Measurements from ENCODE around the gene CBX4. TPM values are rescaled to one million over a fixed set of nuclear protein-coding genes. Genes with fewer than 3 reads are reported as not detected.

CBX4 gene
- total RNA-seq, 1 experiment from 2014 or later: 128 TPM

DNA sequence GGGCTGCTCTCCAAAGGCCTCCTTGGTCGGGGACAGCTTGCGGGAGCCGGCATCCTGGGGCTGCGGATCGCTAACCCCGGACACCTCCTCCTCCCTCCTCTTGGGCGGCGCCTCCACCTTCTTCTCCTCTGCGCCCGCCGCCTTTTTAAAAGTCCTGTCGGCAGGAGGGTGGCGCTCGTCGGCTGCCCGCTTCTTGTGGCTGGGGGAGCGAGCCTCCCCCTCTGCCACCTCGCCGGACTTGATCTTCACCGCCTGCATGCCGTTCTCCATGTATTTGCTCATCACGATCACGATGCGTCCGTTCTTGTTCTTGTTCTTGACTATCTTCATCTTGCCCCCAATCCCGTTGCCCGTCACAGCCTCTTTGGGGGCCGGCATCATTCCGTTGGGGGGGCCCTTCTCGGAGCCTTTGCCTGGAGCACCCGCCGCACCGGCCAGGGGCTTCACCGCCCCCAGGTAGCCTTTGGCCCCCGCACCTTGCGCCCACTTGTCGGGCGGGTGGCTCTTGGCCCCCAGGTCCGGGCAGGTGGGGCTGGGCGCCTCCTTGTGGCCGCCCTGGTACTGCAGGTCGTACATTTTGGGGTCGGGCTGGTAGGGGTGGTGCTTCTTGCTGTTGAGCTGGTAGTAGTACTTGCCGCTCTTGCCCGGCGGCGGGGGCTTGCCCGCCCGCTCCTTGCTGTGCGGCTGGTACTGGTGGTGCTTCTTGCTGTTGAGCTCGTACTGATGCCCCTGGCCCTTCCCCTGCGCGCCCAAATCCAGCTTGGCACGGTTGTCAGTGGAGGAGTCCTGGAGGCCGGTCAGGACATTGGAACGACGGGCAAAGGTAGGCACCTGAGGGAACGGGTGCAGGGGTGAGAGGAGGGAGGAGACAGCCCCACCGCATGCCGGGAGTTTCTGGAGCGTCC lies 4.4 kb downstream of the CBX4 start:
- DNase-seq (ENCODE audit: low read depth, low spot score): peak; percentile 56
- in situ Hi-C loops (cut with HindIII; ENCODE audit: low pct_unique_long_range_greater_than_20kb, low sequenced_read_pairs): no loop called here

DNA sequence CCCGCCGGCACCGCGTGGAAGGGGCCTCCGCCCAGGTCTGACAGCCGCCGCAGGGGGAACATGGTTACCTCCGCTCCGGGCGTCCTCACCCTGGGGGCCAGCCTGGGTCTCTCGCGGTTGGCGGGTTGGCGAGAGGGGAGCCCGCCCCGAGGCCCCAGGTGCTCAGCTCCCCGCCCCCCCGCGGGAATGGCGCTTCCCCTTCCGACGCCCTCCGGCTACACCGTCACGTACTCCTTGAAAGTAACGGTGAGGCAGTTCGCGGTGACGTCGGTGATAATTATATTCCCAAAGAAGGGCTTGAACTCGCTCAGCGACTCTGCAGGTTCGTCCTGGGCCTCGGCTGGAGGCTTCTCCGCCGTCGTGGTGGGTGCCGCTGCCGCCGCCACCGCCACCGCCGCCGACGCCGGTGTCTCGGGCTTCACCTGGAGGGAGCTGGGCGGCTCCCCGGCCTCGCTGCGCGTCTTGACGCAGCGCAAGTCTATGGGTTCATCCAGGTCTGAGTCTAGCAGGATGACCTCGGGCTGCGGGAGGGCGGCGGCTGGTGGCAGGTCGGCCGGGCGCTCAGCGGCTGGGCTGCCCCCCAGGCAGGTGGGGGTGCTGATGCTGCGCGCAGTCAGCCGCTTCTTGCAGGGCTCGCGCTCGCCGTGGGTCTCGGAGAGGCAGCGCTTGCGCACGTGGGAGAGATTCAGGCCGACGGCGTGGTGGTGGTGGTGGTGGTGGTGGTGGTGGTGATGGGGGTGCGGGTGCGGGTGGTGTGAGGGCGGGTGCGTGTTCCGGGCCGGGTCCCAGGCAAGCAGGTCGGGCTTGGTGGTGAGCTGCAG lies 5.3 kb downstream of the CBX4 start:
- DNase-seq (ENCODE audit: low read depth, low spot score): no peak
- in situ Hi-C loops (cut with HindIII; ENCODE audit: low pct_unique_long_range_greater_than_20kb, low sequenced_read_pairs): no loop called here

DNA sequence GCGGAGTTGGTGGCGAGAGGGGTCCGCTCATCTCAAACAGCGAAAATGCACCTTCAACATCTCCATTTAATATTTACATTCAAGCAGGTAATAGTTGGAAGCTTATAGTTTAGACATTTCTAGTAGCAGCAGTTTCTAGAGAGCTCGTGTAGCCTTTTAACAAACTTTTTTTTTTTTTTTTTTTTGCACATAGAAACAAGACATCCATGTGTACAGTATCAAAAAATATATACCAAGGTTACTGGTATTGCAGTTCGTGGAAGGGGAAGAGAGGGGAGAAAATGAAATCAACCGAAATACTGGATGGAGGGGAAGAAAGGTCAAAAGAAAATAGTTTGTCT lies 6.2 kb downstream of the CBX4 start:
- DNase-seq (ENCODE audit: low read depth, low spot score): no peak
- in situ Hi-C loops (cut with HindIII; ENCODE audit: low pct_unique_long_range_greater_than_20kb, low sequenced_read_pairs): no loop called here

- in situ Hi-C loops (cut with HindIII; ENCODE audit: low pct_unique_long_range_greater_than_20kb, low sequenced_read_pairs): no loop called here
- no peak for DNase-seq (ENCODE audit: low read depth, low spot score)
These were observed 6.8 kb downstream of the CBX4 start for GRCh38 chr17:79832218-79833109.

GRCh38 chr17:79831265-79832217 lies 7.7 kb downstream of the CBX4 start:
- peak; percentile 58 for DNase-seq (ENCODE audit: low read depth, low spot score)
- in situ Hi-C loops (cut with HindIII; ENCODE audit: low pct_unique_long_range_greater_than_20kb, low sequenced_read_pairs): no loop called here

DNA sequence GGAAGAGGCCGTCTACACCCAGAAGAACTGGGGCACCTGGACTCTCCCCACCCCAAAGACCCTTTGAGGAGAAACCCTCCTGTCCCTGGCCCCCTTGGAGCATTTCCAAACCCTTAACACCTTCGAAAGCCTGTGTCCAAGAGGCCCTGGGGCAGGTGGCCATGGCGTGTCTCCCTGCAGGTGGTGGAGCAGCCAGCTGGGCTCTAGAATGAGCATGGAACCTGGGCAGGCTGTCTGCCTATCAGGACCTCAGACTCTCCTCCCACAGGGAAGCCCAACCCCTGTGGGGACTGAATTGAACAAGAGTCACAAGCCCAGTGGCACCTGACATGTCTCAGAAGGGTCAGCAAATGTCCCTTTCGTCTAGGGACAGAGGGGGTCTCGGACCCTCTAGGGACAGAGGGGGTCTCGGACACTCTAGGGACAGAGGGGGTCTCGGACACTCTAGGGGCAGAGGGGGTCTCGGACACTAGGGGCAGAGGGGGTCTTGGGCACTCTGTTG lies 8.4 kb downstream of the CBX4 start:
- in situ Hi-C loops (cut with HindIII; ENCODE audit: low pct_unique_long_range_greater_than_20kb, low sequenced_read_pairs): no loop called here
- no peak for DNase-seq (ENCODE audit: low read depth, low spot score)

DNA sequence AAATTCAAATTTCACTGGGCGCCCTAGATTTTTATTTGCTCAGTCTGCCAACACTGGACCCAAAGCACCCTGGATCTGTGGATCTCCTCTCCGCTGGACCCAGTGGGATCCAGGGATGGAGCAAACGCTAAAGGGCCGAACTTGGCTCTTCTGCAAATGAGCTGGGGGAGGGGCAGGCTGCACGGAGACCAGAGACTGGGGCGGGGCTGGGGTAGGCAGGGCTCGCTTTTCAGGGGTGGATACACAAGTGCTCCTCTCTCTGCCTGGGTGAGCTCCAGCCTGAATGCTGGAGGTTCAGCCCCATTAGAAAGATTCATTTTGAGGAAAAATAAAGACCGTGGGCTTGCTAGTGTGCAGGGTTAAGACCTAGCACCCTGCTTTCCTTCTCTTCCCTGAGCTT lies 8.9 kb downstream of the CBX4 start:
- in situ Hi-C loops (cut with HindIII; ENCODE audit: low pct_unique_long_range_greater_than_20kb, low sequenced_read_pairs): no loop called here

DNA sequence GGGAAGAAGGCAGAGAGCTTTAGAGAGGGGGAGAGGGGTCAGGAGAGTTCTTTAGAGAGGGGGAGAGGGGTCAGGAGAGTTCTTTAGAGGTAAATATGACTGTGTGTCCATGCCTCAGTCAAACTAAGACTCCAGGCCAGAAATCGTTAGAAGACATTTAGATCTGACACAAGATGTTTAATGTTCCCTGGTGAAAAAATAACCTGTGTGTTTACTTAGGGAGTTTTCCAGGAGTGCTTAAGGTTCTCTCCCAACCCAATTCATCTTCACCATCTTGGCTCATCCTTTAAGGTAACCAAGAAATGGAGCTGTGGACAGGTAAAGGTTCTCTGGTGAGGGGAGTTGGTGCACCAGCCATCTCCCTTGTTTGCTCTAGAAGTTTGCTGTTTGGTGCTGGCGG lies 9.8 kb downstream of the CBX4 start:
- in situ Hi-C loops (cut with HindIII; ENCODE audit: low pct_unique_long_range_greater_than_20kb, low sequenced_read_pairs): no loop called here
- no peak for DNase-seq (ENCODE audit: low read depth, low spot score)

More for the DNA sequence above, 8.9 kb downstream of the CBX4 start:
- DNase-seq (ENCODE audit: low read depth, low spot score): no peak

- in situ Hi-C loops (cut with HindIII; ENCODE audit: low pct_unique_long_range_greater_than_20kb, low sequenced_read_pairs): no loop called here
- no peak for DNase-seq (ENCODE audit: low read depth, low spot score)
These were observed 10.2 kb downstream of the CBX4 start for GRCh38 chr17:79829004-79829403.

DNA sequence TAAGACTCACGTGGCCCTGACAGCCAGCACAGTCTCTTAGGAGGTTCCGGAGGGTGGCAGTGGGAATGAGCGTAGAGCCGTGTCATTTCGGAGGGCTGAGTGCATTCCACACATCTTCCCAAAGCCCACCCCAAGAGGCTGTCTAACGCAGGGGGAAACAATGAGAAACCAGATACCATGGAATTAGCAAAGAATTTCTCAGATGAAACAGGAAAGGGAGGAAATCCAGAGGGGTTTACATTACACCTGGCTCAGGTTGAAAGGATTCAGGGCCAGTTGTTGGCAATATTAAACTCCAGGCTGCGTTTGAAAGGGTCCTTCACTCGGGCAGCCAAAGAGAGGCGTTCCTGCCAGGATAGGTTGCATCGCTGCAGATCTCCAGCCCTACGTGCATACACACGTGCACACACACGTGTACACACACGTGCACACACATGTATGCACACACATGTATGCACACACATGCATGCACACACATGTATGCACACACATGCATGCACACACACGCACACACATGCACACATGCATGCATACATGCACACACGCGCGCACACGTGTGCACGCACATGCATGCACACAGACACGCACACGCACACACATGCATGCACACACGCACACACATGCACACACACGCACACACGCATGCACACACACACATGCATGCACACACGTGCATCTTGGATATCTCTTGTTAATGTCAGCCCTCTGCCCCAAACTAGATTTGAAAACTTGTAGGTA lies 12.2 kb downstream of the CBX4 start:
- in situ Hi-C loops (cut with HindIII; ENCODE audit: low pct_unique_long_range_greater_than_20kb, low sequenced_read_pairs): no loop called here
- DNase-seq (ENCODE audit: low read depth, low spot score): no peak

DNA sequence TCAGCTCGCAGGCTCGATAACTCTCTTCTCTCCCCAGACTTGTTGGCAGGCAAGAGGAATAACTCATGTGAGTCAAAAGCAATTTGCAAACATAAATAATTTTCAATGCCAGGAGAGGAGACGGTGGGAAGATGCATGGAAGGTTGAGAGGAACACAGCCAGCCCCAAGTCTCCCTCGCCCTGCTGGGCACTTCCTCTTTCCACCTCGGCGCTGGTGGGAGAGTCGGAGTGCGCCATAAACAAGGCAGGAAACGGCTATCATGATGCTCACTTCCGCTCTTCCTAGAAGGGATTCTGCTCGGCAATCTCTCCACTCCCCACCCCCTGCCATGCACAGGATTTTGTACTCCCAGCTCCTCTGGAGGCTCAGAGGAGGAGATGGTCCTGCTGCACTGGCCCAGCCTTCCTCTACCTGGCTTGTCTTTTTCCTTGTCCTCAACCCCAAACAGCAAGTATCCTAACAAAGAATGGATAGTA lies 13.0 kb downstream of the CBX4 start:
- DNase-seq (ENCODE audit: low read depth, low spot score): no peak
- in situ Hi-C loops (cut with HindIII; ENCODE audit: low pct_unique_long_range_greater_than_20kb, low sequenced_read_pairs): no loop called here

DNA sequence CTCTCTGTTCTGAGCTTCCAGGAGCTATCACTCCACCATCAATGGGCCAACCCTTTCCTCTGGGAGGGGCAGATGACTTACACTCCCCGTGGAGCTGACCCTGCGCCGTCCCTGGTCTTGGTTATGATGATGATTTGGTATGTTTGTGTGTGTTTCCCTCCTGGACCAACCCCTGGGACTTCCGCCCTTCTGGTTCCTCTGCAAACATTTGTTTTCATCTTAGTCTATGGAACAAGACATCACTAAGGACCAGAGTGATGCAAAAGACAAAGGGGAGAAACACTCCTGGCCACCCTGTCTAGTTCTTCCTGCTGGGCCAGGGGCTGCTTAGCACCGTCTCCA lies 13.7 kb downstream of the CBX4 start:
- in situ Hi-C loops (cut with HindIII; ENCODE audit: low pct_unique_long_range_greater_than_20kb, low sequenced_read_pairs): no loop called here
- DNase-seq (ENCODE audit: low read depth, low spot score): no peak

DNA sequence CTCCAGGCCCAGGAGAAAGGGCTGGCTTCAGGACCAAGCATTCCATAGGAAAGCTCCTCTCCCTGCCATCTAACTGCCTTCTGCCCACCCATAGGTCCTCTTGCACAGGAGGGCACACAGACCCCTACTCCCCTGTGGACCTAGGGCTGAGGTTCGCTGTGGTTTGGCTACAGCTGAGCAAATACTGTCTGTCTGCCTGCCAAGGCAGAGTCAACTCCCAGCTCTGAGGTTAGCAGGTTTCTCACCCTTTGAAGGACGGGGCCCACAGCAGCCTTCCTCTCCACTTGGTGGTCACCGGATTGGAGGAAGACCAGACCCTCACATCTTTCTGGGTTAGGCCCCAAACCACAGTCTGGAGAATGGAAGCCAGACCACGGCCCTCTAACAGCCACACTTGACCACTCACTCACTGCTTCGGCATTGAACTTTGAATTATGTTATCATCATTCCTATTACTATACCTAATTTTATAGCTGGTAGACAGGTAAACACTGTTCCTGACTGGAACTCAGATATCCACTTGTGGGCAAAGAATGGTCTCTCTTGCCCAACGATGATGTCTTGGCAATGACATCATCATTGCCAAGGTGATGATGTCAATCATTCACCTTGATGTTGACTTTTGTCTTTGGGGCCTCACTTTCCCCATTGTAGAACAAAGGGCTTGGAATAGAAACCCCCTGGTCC lies 14.2 kb downstream of the CBX4 start:
- no peak for DNase-seq (ENCODE audit: low read depth, low spot score)
- in situ Hi-C loops (cut with HindIII; ENCODE audit: low pct_unique_long_range_greater_than_20kb, low sequenced_read_pairs): no loop called here

- no peak for DNase-seq (ENCODE audit: low read depth, low spot score)
These were observed 15.0 kb downstream of the CBX4 start for GRCh38 chr17:79824234-79824633.

DNA sequence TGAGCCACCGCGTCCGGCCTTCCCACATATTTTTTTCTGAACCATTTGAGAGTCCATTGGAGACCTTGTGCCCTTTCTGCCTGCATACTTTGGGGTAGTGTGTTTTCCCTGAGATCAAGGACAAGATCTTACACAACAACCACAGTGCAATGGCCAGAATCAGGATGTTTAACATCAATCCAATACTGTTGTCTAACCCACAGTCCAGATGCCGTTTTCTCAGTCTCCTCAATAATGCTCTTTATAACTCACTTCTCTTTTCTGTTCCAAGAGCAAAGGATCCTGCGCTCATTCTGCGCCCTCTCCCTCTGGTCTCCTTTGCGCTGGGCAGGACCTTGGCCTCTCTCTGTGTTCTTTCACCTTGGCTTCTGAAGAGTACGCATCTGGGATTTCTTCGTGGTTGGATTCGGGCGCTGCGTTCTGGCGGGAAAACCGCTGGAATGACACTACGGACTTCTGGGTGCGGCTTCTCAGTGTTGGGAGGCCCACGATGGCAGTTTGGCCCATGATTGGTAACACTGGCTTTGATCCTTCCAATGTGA lies 16.6 kb downstream of the CBX4 start:
- no peak for DNase-seq (ENCODE audit: low read depth, low spot score)
- in situ Hi-C loops (cut with HindIII; ENCODE audit: low pct_unique_long_range_greater_than_20kb, low sequenced_read_pairs): no loop called here

More at GRCh38 chr17:79824234-79824633, 15.0 kb downstream of the CBX4 start:
- in situ Hi-C loops (cut with HindIII; ENCODE audit: low pct_unique_long_range_greater_than_20kb, low sequenced_read_pairs): no loop called here

All from SK-MEL-5 (cell line).